ENCODE measurements around the gene SNX19.

DNA sequence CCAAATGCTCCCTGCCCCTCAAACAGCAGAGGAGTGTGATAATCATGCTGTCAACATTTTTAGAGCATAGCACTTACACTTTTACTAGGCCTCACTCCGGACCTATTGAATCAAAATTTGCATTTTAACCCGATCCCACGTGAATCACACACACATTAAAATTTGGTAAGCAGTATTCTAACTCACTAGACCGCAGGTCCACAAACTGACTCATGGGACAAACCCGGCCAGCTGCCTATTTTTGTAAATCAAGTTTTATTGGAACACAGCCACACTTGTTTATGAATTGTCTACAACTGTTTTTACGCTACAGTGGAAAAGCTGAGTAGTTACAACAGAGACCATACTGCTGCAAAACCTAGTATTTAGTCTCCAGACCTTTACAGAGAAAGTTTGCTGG lies 43.3 kb downstream of the SNX19 start:
- no peak for TF ChIP-seq CTCF (IDR thresholded peaks at IDR 0.05)
- no peak for TF ChIP-seq EZH2 (IDR thresholded peaks at IDR 0.05)
- no peak for TF ChIP-seq EZH2phosphoT487 (IDR thresholded peaks at IDR 0.05)

Data from neural progenitor cell (in vitro differentiated cells).